ENCODE results near the gene AKT3. TPM values are rescaled to one million over a fixed set of nuclear protein-coding genes. Genes with fewer than 3 reads are reported as not detected.
"Not testable (repeated sequence)": the region's sequence is repeated elsewhere in the genome, so short reads cannot be mapped to it uniquely, and the experiment has no call there.

Gene AKT3
- total RNA-seq, 6 donors from 2014 or later = 23.0 to 51.2 (median 46.8) TPM

DNA sequence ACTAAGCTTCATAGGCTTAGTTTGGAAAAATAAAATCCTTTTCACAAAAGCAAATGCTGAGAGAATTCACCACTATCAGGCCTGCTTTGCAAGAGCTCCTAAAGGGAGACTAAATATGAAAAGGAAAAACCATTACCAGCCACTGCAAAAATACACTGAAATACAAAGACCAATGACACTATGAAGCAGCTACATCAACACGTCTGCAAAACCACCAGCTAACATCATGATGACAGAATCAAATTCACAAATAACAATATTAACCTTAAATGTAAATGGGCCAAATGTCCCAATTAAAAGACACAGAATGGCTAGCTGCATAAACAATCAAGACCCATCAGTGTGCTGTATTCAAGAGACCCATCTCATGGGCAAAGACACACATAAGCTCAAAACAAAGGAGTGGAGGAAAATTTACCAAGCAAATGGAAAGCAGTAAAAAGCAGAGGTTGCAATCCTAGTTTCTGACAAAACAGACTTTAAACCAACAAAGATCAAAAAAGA is 28.8 kb downstream of the AKT3 start:
- TF ChIP-seq POLR2A (IDR thresholded peaks at IDR 0.05) = no peak
- TF ChIP-seq EP300 (IDR thresholded peaks at IDR 0.05) = no peak
- no peak for TF ChIP-seq POLR2AphosphoS5 (IDR thresholded peaks at IDR 0.05)
- TF ChIP-seq, protein P1, sequence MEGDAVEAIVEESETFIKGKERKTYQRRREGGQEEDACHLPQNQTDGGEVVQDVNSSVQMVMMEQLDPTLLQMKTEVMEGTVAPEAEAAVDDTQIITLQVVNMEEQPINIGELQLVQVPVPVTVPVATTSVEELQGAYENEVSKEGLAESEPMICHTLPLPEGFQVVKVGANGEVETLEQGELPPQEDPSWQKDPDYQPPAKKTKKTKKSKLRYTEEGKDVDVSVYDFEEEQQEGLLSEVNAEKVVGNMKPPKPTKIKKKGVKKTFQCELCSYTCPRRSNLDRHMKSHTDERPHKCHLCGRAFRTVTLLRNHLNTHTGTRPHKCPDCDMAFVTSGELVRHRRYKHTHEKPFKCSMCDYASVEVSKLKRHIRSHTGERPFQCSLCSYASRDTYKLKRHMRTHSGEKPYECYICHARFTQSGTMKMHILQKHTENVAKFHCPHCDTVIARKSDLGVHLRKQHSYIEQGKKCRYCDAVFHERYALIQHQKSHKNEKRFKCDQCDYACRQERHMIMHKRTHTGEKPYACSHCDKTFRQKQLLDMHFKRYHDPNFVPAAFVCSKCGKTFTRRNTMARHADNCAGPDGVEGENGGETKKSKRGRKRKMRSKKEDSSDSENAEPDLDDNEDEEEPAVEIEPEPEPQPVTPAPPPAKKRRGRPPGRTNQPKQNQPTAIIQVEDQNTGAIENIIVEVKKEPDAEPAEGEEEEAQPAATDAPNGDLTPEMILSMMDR (IDR thresholded peaks at IDR 0.05) = no peak
- ATAC-seq (ENCODE audit: low FRiP score in 2 of 2) (no peak), DNase-seq (no peak)
- no peak overlapping the region for H3K27ac ChIP-seq
- H3K27me3 ChIP-seq = no peaks in the 10 kb centered on the region
- 90 to 100% methylated on average over 1 of the region's 1 CpG for WGBS, 2 donors
- H3K4me3 ChIP-seq = no peak overlapping the region
- H3K4me1 ChIP-seq = no peaks in the 10 kb centered on the region
- peaks cover 0 to 13% (median 11%) of the 10 kb centered on the region in 4 donors for H3K9me3 ChIP-seq
- H3K36me3 ChIP-seq = peaks cover 0 to 3% (median 0%) of the 10 kb centered on the region in 4 donors

DNA sequence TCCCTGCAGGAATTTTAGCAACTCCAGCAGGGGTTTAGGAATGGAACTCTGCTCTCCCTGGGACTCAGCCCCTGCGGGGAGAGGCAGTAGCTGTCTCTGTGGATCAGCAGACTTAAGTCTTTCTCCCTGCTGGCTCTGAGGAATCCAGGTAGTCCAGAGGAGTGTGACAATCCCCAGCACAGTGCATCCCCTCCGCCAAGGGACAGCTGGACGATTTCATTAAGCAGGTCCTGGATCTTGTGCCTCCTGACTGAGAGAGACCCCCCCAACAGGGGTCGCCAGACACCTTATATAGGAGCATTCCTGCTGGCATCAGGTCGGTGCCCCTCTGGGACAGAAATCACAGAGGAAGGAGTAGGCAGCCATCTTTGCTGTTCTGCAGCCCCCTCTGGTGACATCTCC is 30.6 kb downstream of the AKT3 start:
- peaks cover 0 to 3% (median 0%) of the 10 kb centered on the region in 4 donors for H3K36me3 ChIP-seq
- H3K4me1 ChIP-seq = no peaks in the 10 kb centered on the region
- peaks cover 0 to 19% (median 13%) of the 10 kb centered on the region in 4 donors for H3K9me3 ChIP-seq
- TF ChIP-seq POLR2AphosphoS5 (IDR thresholded peaks at IDR 0.05) = no peak
- TF ChIP-seq, protein P1 (IDR thresholded peaks at IDR 0.05) = no peak
- TF ChIP-seq POLR2A (IDR thresholded peaks at IDR 0.05) = no peak
- TF ChIP-seq EP300 (IDR thresholded peaks at IDR 0.05) = no peak
- 71 to 93% methylated on average over 3 to 5 of the region's 5 CpGs for WGBS, 2 donors
- no peak overlapping the region for H3K27ac ChIP-seq
- no peaks in the 10 kb centered on the region for H3K27me3 ChIP-seq
- DNase-seq (no peak), ATAC-seq (ENCODE audit: low FRiP score in 2 of 2) (peak in 1 of 2 donors; percentile 22)
- H3K4me3 ChIP-seq = no peak overlapping the region

DNA sequence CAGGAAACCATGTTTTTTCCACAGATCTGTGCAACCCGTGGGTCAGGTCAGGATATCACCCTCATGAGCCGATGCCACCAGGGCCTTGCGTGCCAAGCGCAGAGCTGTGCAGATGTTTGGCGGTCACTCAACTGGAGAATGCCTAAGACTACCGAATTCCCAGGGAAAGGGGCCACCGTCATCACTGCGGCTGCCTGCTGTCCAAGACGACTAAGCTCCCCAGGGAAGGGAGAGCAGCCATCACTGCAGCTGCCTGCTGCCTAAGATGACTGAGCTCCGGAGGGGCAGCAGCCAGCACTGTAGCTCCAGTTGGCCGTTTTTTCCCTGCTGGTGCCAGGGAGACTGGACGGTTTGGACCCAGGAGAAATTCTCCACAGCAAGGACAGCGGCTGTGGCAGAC is 31.1 kb downstream of the AKT3 start:
- Histone ChIP-seq H3K36me3 (peaks cover 0 to 3% (median 0%) of the 10 kb centered on the region in 4 donors), H3K4me3 (no peak overlapping the region), H3K4me1 (no peaks in the 10 kb centered on the region), H3K27ac (no peak overlapping the region), H3K9me3 (peaks cover 0 to 19% (median 13%) of the 10 kb centered on the region in 4 donors), H3K27me3 (no peaks in the 10 kb centered on the region)
- peak in 1 of 2 donors; percentile 25 for DNase-seq
- WGBS, 2 donors = 95 to 100% methylated on average over 2 to 13 of the region's 13 CpGs
- ATAC-seq (ENCODE audit: low FRiP score in 2 of 2) = peak in 1 of 2 donors; percentile 26
- TF ChIP-seq, protein P1 (IDR thresholded peaks at IDR 0.05) = no peak
- TF ChIP-seq POLR2AphosphoS5 (IDR thresholded peaks at IDR 0.05) = no peak
- no peak for TF ChIP-seq EP300 (IDR thresholded peaks at IDR 0.05)
- TF ChIP-seq POLR2A (IDR thresholded peaks at IDR 0.05) = no peak

DNA sequence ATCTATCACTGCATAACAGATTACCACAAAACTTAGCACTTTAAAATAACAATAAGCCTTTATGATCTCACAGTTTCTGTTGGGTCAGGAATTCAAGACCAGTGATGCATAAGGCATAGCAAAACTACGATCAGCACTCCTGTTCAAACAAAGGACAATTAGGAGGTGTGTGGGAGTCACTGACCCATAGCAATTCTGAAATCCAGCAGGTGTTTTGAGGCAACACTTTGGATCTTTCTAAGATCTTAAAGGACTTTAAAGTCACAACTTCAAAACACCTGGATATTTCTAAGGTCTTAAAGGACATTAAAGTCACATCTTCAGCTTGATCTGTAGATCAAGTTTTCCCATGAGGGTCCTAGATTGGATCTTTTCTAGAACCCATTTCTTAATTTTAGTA is 35.3 kb downstream of the AKT3 start:
- Histone ChIP-seq H3K9me3 (peaks cover 0 to 6% (median 1%) of the 10 kb centered on the region in 4 donors), H3K4me3 (no peak overlapping the region), H3K4me1 (no peaks in the 10 kb centered on the region), H3K36me3 (peaks cover 0 to 3% (median 0%) of the 10 kb centered on the region in 4 donors), H3K27me3 (no peaks in the 10 kb centered on the region), H3K27ac (no peak overlapping the region)
- no peak for DNase-seq
- 82 to 87% methylated on average over 1 of the region's 1 CpG for WGBS, 2 donors
- no peak for ATAC-seq (ENCODE audit: low FRiP score in 2 of 2)
- TF ChIP-seq POLR2AphosphoS5 (IDR thresholded peaks at IDR 0.05) = no peak
- no peak for TF ChIP-seq EP300 (IDR thresholded peaks at IDR 0.05)
- TF ChIP-seq, protein P1 (IDR thresholded peaks at IDR 0.05) = no peak
- no peak for TF ChIP-seq POLR2A (IDR thresholded peaks at IDR 0.05)

DNA sequence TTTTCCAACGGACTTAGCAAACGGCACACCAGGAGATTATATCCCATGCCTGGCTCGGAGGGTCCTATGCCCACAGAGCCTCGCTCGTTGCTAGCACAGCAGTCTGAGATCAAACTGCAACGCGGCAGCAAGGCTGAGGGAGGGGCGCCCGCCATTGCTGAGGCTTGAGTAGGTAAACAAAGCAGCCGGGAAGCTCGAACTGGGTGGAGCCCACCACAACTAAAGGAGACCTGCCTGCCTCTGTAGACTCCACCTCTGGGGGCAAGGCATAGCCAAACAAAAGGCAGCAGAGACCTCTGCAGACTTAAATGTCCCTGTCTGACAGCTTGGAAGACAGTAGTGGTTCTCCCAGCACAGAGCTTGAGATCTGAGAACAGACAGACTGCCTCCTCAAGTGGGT is 42.7 kb downstream of the AKT3 start:
- peak in 1 of 2 donors; percentile 27 for DNase-seq
- H3K36me3 ChIP-seq; H3K4me1 ChIP-seq; H3K4me3 ChIP-seq; H3K27me3 ChIP-seq; ATAC-seq (ENCODE audit: low FRiP score in 2 of 2); H3K9me3 ChIP-seq; H3K27ac ChIP-seq: not testable (repeated sequence)
- 96 to 100% methylated on average over 1 to 11 of the region's 11 CpGs for WGBS, 2 donors

All from upper lobe of left lung (tissue), 6 donors.